A549 (cell line): ENCODE measurements around the gene VARS2. TPM values are rescaled to one million over a fixed set of nuclear protein-coding genes. Genes with fewer than 3 reads are reported as not detected.

Experiments
- ATAC-seq, 2 experiments: fragments of 200-7000 bp in 1 of 2; fragments of >200 bp in 1 of 2; cut with Nextera tagmentation in 1 of 2; cut with Tn5 transposase in 1 of 2; 3 replicates each; pipeline versions ENCODE4 v1.8.0 to v1.9.1; 2018 to 2020; ENCODE audit warnings: mild to moderate bottlenecking in 1 of 2, moderate library complexity in 1 of 2
- CTCF ChIA-PET: fragments of 300-600 bp; sonication (Branson Sonifier 250); formaldehyde crosslinking; extraction: SDS; loops from one replicate; lab custom pipeline; 2021; ENCODE audit warnings: antibody characterized with exemption, inconsistent platforms; lab: Yijun Ruan, JAX
- POLR2A ChIA-PET: fragments of 350-600 bp; formaldehyde crosslinking; extraction: SDS; loops from one replicate; lab custom pipeline; 2021; ENCODE audit warnings: antibody characterized with exemption, inconsistent platforms; lab: Yijun Ruan, JAX
- DNase-seq, 2 experiments: peaks; one replicate each; pipeline versions ENCODE4 v3.0.0 to v3.0.0-alpha.2; 2011 to 2016; ENCODE audit warnings: low read depth in 1 of 2, low spot score in 1 of 2
- FAIRE-seq: peaks from 2 replicates; lab custom pipeline; 2011; peaks lifted over from hg19 to GRCh38; lab: Jason Lieb, UNC
- H3K27ac ChIP-seq, 2 experiments: fragments of >200 bp; sonication (Bioruptor Twin); formaldehyde crosslinking; 3 replicates each; pipeline ENCODE4 v1.5.1; 2016 to 2017
- H3K4me1 ChIP-seq: fragments of >200 bp; sonication (Bioruptor Twin); formaldehyde crosslinking; 3 replicates; pipeline ENCODE4 v1.6.1; 2016
- H3K4me2 ChIP-seq: fragments of >200 bp; sonication (Bioruptor Twin); formaldehyde crosslinking; 3 replicates; pipeline ENCODE4 v1.6.1; 2016
- H3K4me3 ChIP-seq: fragments of >200 bp; sonication (Bioruptor Twin); formaldehyde crosslinking; 3 replicates; pipeline ENCODE4 v1.5.1; 2016
- H3K9me3 ChIP-seq: fragments of >200 bp; sonication (Bioruptor Twin); formaldehyde crosslinking; 3 replicates; pipeline ENCODE4 v1.6.1; 2016
- BHLHE40 ChIP-seq: IDR thresholded peaks from 2 replicates; pipeline ENCODE4 v1.6.1; 2012; ENCODE audit warnings: low read depth, low read length, inconsistent platforms
- CBX2 ChIP-seq: fragments of 200-600 bp; sonication (generic); IDR thresholded peaks from 2 replicates; pipeline ENCODE4 v1.6.1; 2016; ENCODE audit warnings: low read depth, mild to moderate bottlenecking, borderline replicate concordance
- CBX8 ChIP-seq: fragments of 200-600 bp; sonication (generic); IDR thresholded peaks from 2 replicates; pipeline ENCODE4 v1.6.1; 2016
- CEBPB ChIP-seq, 2 experiments: fragments of >200 bp in 1 of 2; sonication (Bioruptor Twin) in 1 of 2; formaldehyde crosslinking in 1 of 2; IDR thresholded peaks; 2 replicates each; pipeline ENCODE4 v1.6.1; 2012 to 2016
- CHD2 ChIP-seq: fragments of 150-350 bp; IDR thresholded peaks from 2 replicates; pipeline ENCODE4 v1.6.1; 2014; ENCODE audit warnings: low read length; ENCODE audit not compliant: partially characterized antibody
- EHMT2 ChIP-seq: fragments of 200-600 bp; sonication (generic); IDR thresholded peaks from 2 replicates; pipeline ENCODE4 v1.6.1; 2016; ENCODE audit warnings: antibody characterized with exemption, low read depth, mild to moderate bottlenecking, moderate library complexity
- EP300 ChIP-seq, 2 experiments: fragments of >200 bp; sonication (Bioruptor Twin); formaldehyde crosslinking; IDR thresholded peaks; 2 replicates in 1 of 2; 3 replicates in 1 of 2; pipeline ENCODE4 v1.6.1; 2016 to 2017
- FOSL2 ChIP-seq, 2 experiments: fragments of 450-650 bp in 1 of 2; fragments of >200 bp in 1 of 2; sonication (Bioruptor Twin) in 1 of 2; formaldehyde crosslinking; IDR thresholded peaks; 2 replicates each; pipeline versions ENCODE4 v1.5.0 to v1.6.1; 2016 to 2020; ENCODE audit warnings: mild to moderate bottlenecking in 1 of 2, moderate library complexity in 1 of 2
- HDAC2 ChIP-seq: fragments of 200-600 bp; sonication (generic); IDR thresholded peaks from 2 replicates; pipeline ENCODE4 v1.6.1; 2016
- HEYL ChIP-seq: fragments of 250-450 bp; sonication (Bioruptor Pico); IDR thresholded peaks from 2 replicates; pipeline ENCODE4 v1.8.0; 2021; ENCODE audit warnings: mild to moderate bottlenecking, moderate library complexity
- HOXB13 ChIP-seq: fragments of 250-450 bp; sonication (Bioruptor Pico); IDR thresholded peaks from 2 replicates; pipeline ENCODE4 v1.5.0; 2020; ENCODE audit warnings: low read depth, mild to moderate bottlenecking, moderate library complexity
- HOXB5 ChIP-seq: fragments of 250-450 bp; sonication (Bioruptor Pico); IDR thresholded peaks from 2 replicates; pipeline ENCODE4 v1.5.0; 2020; ENCODE audit warnings: mild to moderate bottlenecking, moderate library complexity
- JUN ChIP-seq, 2 experiments: fragments of >200 bp; sonication (Bioruptor Twin); formaldehyde crosslinking; IDR thresholded peaks; 2 replicates in 1 of 2; 3 replicates in 1 of 2; pipeline ENCODE4 v1.6.1; 2016 to 2017
- JUNB ChIP-seq: fragments of >200 bp; sonication (Bioruptor Twin); formaldehyde crosslinking; IDR thresholded peaks from 2 replicates; pipeline ENCODE4 v1.6.1; 2016
- KDM1A ChIP-seq: fragments of 200-600 bp; sonication (generic); IDR thresholded peaks from 2 replicates; pipeline ENCODE4 v1.6.1; 2016; ENCODE audit warnings: low read depth, mild to moderate bottlenecking
- MAFK ChIP-seq: fragments of 450-650 bp; IDR thresholded peaks from 2 replicates; pipeline ENCODE4 v1.6.1; 2014; ENCODE audit not compliant: partially characterized antibody
- MAZ ChIP-seq: fragments of 150-350 bp; IDR thresholded peaks from 2 replicates; pipeline ENCODE4 v1.6.1; 2014; ENCODE audit warnings: antibody characterized with exemption, low read depth, low read length, borderline replicate concordance
- NFE2L2 ChIP-seq: fragments of 150-350 bp; conservative IDR thresholded peaks from 2 replicates; pipeline ENCODE4 v1.6.1; 2014; ENCODE audit warnings: low read length
- NR3C1 ChIP-seq: fragments of >200 bp; sonication (Bioruptor Twin); formaldehyde crosslinking; IDR thresholded peaks from 3 replicates; pipeline ENCODE4 v1.6.1; 2017
- PBX3 ChIP-seq: IDR thresholded peaks from 2 replicates; pipeline ENCODE4 v1.6.1; 2012
- PHF8 ChIP-seq: fragments of 200-600 bp; sonication (generic); IDR thresholded peaks from 2 replicates; pipeline ENCODE4 v1.6.1; 2016; ENCODE audit warnings: low read depth, mild to moderate bottlenecking, antibody characterized with exemption, moderate library complexity, borderline replicate concordance
- POLR2A ChIP-seq: IDR thresholded peaks from 2 replicates; pipeline ENCODE4 v1.6.1; 2012; ENCODE audit warnings: mild to moderate bottlenecking, low read length
- POLR2AphosphoS2 ChIP-seq: conservative IDR thresholded peaks from 2 replicates; pipeline ENCODE4 v1.6.1; 2012; ENCODE audit warnings: low read length, improper control_type of control experiment, inconsistent platforms
- RARB ChIP-seq: fragments of 250-450 bp; sonication (Bioruptor Pico); IDR thresholded peaks from 2 replicates; pipeline ENCODE4 v1.8.0; 2021; ENCODE audit warnings: mild to moderate bottlenecking, moderate library complexity
- RFX5 ChIP-seq: fragments of 450-650 bp; IDR thresholded peaks from 2 replicates; pipeline ENCODE4 v1.7.1; 2014; ENCODE audit warnings: antibody characterized with exemption, mild to moderate bottlenecking, moderate library complexity
- RNF2 ChIP-seq: fragments of 200-600 bp; sonication (generic); IDR thresholded peaks from 2 replicates; pipeline ENCODE4 v1.6.1; 2016; ENCODE audit warnings: low read depth, mild to moderate bottlenecking, antibody characterized with exemption, moderate library complexity, borderline replicate concordance
- SREBF2 ChIP-seq: fragments of 450-650 bp; IDR thresholded peaks from 2 replicates; pipeline ENCODE4 v1.6.1; 2014; ENCODE audit warnings: mild to moderate bottlenecking, moderate library complexity
- ZFP36 ChIP-seq: fragments of 450-650 bp; IDR thresholded peaks from 2 replicates; pipeline ENCODE4 v1.6.1; 2014; ENCODE audit warnings: borderline replicate concordance; ENCODE audit not compliant: partially characterized antibody
- WGBS: methylation state at CpG from one replicate; pipeline ENCODE4 v1.1.6; 2017; ENCODE audit errors: missing lambda C conversion rate; 5-methylcytosine and 5-hydroxymethylcytosine counted together
- polyA plus RNA-seq, 4 experiments: library from polyadenylated mRNA; depleted of rRNA in 3 of 4; stranded (reverse); fragments of >200 nt; fragmentation: RNase III in 1 of 4; extraction: RNeasy Plus Mini Kit Qiagen cat#74134 plus additional on column Dnase treatment in 1 of 4; gene quantifications; 2 replicates in 3 of 4; 3 replicates in 1 of 4; pipeline ENCODE4 v1.2.3, GENCODE V29; 2011 to 2017

The VARS2 gene
- polyA plus RNA-seq, 2 of the 4 experiments (the other 2 are of a cell fraction) = 15.0 to 15.5 TPM

DNA sequence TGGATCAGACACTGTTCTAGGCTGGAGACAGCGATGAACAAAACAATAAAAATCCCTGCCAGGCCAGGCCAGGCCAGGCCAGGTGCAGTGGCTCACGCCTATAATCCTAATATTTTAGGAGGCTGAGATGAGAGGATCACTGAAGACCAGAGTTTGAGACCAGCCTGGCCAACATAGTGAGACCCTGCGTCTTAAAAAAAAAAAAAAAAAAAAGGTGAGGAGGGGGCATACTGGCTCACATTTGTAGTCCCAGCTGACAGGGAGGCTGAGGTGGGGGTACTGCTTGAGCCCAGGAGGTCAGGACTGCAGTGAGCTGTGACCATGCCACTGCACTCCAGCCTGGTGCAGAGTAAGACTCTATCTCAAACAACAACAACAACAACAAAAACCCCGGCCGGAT is 31.2 kb downstream of the VARS2 start:
- Histone ChIP-seq H3K4me2 (no peak overlapping the region), H3K27ac (no peak overlapping the region), H3K4me1 (peaks cover 14% of the 10 kb centered on the region)
- FAIRE-seq (no peak), DNase-seq (no peak)
- CTCF ChIA-PET = interaction anchor here (0.6 to 2.9 kb wide), 3 partner anchors 30 to 124 kb away, joined by 3 to 10 read pairs (median 3); partner anchors contain the start of gene VARS2
- TF ChIP-seq HDAC2 = no peak
- no peak for TF ChIP-seq NR3C1
- no peak for TF ChIP-seq JUN (IDR thresholded peaks at IDR 0.05)
- TF ChIP-seq, all 56 proteins: peak for 0
- Histone ChIP-seq H3K4me3 (no peak overlapping the region), H3K9me3 (no peaks in the 10 kb centered on the region)
- POLR2A ChIA-PET = interaction anchor here (0.7 kb wide), 1 partner anchor 173 kb away, joined by 5 read pairs; no protein-coding TSS in a partner anchor
- no peak for ATAC-seq
- 77% methylated on average over 5 of the region's 5 CpGs for WGBS

DNA sequence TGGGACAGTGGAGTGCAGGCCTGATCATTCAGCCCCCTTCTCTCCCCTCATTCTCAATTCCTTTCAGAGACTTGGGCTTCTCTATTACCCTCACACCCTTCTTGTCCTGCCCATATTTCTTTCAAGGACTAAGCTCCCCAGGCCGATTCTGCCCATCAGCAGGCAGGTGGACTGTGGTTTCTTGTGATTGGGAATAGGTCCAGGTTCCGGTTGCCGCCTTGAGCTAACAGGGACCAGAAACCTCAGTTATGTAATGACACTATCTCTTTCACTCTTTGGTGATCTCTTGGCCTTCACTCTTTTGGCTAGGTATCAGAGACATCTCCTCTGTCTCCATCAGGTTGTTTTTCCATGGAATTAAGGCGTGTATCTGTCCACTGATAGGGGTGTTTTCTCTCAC is 33.2 kb downstream of the VARS2 start:
- FAIRE-seq (no peak), DNase-seq (no peak), ATAC-seq (no peak)
- peaks cover 11% of the 10 kb centered on the region for H3K4me1 ChIP-seq
- TF ChIP-seq RFX5 (no peak), CBX2 (no peak), FOSL2 (IDR thresholded peaks at IDR 0.05) (no peak), FOSL2 (CRISPR knock-in tag; IDR thresholded peaks at IDR 0.05) (no peak), RARB (CRISPR knock-in tag) (no peak), EP300 (IDR thresholded peaks at IDR 0.05) (no peak), MAZ (no peak), ZFP36 (no peak), CHD2 (no peak), SREBF2 (no peak), MAFK (no peak), RNF2 (no peak), HOXB5 (CRISPR knock-in tag) (no peak)
- no peak overlapping the region for H3K4me2 ChIP-seq
- ChIA-PET POLR2A (no interaction called here), CTCF (interaction anchor here (0.7 to 1.8 kb wide), 3 partner anchors 29 to 123 kb away, joined by 3 to 7 read pairs (median 3); no protein-coding TSS in a partner anchor)
- no peak overlapping the region for H3K4me3 ChIP-seq
- 65% methylated on average over 4 of the region's 4 CpGs for WGBS
- H3K9me3 ChIP-seq = no peaks in the 10 kb centered on the region
- H3K27ac ChIP-seq = no peak overlapping the region

DNA sequence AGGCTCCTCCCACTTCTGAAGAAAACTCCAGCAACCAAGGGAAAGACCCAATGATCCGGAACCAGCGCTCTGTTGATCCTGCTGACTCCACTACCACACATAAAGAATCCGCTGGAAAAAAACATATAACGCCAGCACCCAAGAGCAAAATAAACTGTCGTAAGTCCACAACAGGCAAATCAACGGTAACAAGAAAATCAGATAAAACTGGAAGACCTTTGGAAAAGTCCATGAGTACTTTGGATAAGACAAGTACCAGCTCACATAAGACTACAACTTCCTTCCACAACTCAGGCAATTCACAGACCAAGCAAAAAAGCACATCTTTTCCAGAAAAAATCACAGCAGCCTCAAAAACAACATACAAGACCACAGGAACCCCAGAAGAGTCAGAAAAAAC is 34.8 kb downstream of the VARS2 start:
- Histone ChIP-seq H3K27ac (no peak overlapping the region), H3K9me3 (no peaks in the 10 kb centered on the region), H3K4me2 (no peak overlapping the region), H3K4me3 (no peak overlapping the region), H3K4me1 (no peaks in the 10 kb centered on the region)
- 89% methylated on average over 6 of the region's 6 CpGs for WGBS
- DNase-seq = no peak
- ChIA-PET POLR2A (no interaction called here), CTCF (interaction anchor here (1.2 kb wide), 1 partner anchor 68 kb away, joined by 3 read pairs; no protein-coding TSS in a partner anchor)
- ATAC-seq = no peak
- no peak for TF ChIP-seq BHLHE40
- TF ChIP-seq CBX2 = no peak
- TF ChIP-seq PBX3 = no peak
- TF ChIP-seq HOXB13 (CRISPR knock-in tag) = no peak
- no peak for TF ChIP-seq POLR2A
- TF ChIP-seq POLR2AphosphoS2 = no peak
- no peak for TF ChIP-seq PHF8
- no peak for TF ChIP-seq SREBF2
- TF ChIP-seq NFE2L2 = no peak
- TF ChIP-seq KDM1A = no peak
- TF ChIP-seq JUNB = no peak
- no peak for TF ChIP-seq HDAC2
- TF ChIP-seq HEYL (CRISPR knock-in tag) = no peak
- no peak for TF ChIP-seq CHD2
- TF ChIP-seq RNF2 = no peak
- no peak for TF ChIP-seq CBX8
- no peak for TF ChIP-seq EHMT2
- TF ChIP-seq MAZ = no peak
- no peak for TF ChIP-seq CEBPB (IDR thresholded peaks at IDR 0.05)
- FAIRE-seq = no peak
